HG03025 (cell line): Measurements from ENCODE around the gene SEMA6B.
"Not testable (repeated sequence)": the region's sequence is repeated elsewhere in the genome, so short reads cannot be mapped to it uniquely, and the experiment has no call there.

Experiments
- ATAC-seq: cut with Tn5 transposase; IDR thresholded peaks from one replicate; pipeline ENCODE4 v1.9.1; 2021; ENCODE audit warnings: mild to moderate bottlenecking, moderate library complexity; ENCODE audit not compliant: unreplicated experiment, low FRiP score

SEMA6B gene

GRCh38 chr19:4553092-4553695, 6.3 kb downstream of the SEMA6B start:
- no peak for ATAC-seq

- ATAC-seq = no peak
Observed at GRCh38 chr19:4552525-4552819, 7.0 kb downstream of the SEMA6B start.

GRCh38 chr19:4550479-4551050, 8.9 kb downstream of the SEMA6B start:
- no peak for ATAC-seq

- ATAC-seq = no peak
Observed at GRCh38 chr19:4550018-4550417, 9.5 kb downstream of the SEMA6B start.

- no peak for ATAC-seq
Observed at GRCh38 chr19:4548238-4548584, 11.3 kb downstream of the SEMA6B start.

GRCh38 chr19:4547303-4548237, 11.9 kb downstream of the SEMA6B start:
- no peak for ATAC-seq

- ATAC-seq = no peak
Observed at GRCh38 chr19:4543842-4544647, 15.4 kb downstream of the SEMA6B start.

GRCh38 chr19:4542896-4543841, 16.3 kb downstream of the SEMA6B start:
- no peak for ATAC-seq

GRCh38 chr19:4541806-4542145, 17.7 kb downstream of the SEMA6B start:
- not testable (repeated sequence) for ATAC-seq

GRCh38 chr19:4541114-4541805, 18.2 kb downstream of the SEMA6B start:
- no peak for ATAC-seq

- no peak for ATAC-seq
Observed at GRCh38 chr19:4539693-4540581, 19.5 kb downstream of the SEMA6B start, which contains the start of gene LRG1. Gene LRG1 (minus strand): TSS chr19:4540036. CDS start chr19:4540013, 23 bp downstream.

GRCh38 chr19:4539169-4539692, 20.3 kb downstream of the SEMA6B start:
- no peak for ATAC-seq

GRCh38 chr19:4538601-4538954, 20.9 kb downstream of the SEMA6B start:
- ATAC-seq = no peak

GRCh38 chr19:4537953-4538600, 21.4 kb downstream of the SEMA6B start:
- no peak for ATAC-seq

- no peak for ATAC-seq
Observed at GRCh38 chr19:4536798-4537197, 22.7 kb downstream of the SEMA6B start.

- no peak for ATAC-seq
Observed at GRCh38 chr19:4534836-4535658, 24.4 kb downstream of the SEMA6B start, which contains the start of gene PLIN5. Gene PLIN5 (minus strand): TSS chr19:4535224. CDS start chr19:4534074, 1,150 bp downstream.
